ENCODE data around the gene ADIG. TPM values are rescaled to one million over a fixed set of nuclear protein-coding genes. Genes with fewer than 3 reads are reported as not detected.

ADIG gene
- total and polyA plus RNA-seq, 2 of the 13 experiments (the other 11 are each of a cell fraction or from before 2014, with no cell fraction given), result 0.15 TPM; not detected in 1

- H3K9me3 ChIP-seq (ENCODE audit: low read length), result no peaks in the 10 kb centered on the region
- peaks cover 6% of the 10 kb centered on the region; the same call in 1 of the 2 replicates for H3K4me1 ChIP-seq (ENCODE audit: insufficient read depth, low read length)
- H3K36me3 ChIP-seq (replicated peaks in 1 of 2; ENCODE audit: control insufficient read depth in 1 of 2, insufficient read depth in 2 of 2, low read length in 2 of 2), result peaks cover 37 to 79% of the 10 kb centered on the region in 2 experiments
- no peaks in the 10 kb centered on the region for H3K27me3 ChIP-seq (ENCODE audit: control insufficient read depth in 1 of 2, insufficient read depth in 2 of 2, low read length in 2 of 2)
- H3K4me2 ChIP-seq (ENCODE audit: low read depth, low read length), result no peak overlapping the region
- POLR2A ChIA-PET, result no interaction called here
- ATAC-seq (no peak), DNase-seq (ENCODE audit: low spot score) (no peak), FAIRE-seq (no peak)
- H2AFZ ChIP-seq (ENCODE audit: low read length), result no peak overlapping the region
- 96% methylated on average over 3 of the region's 3 CpGs for WGBS (ENCODE audit: low lambda C conversion rate)
- in situ Hi-C loops (cut with HindIII; ENCODE audit: extremely low pct_ligation_motif_present, low pct_unique_long_range_greater_than_20kb) (loop anchor here (10.0 kb wide), 1 partner anchor 63 kb away; no protein-coding TSS in a partner anchor), intact Hi-C loops (cut with micrococcal nuclease; ENCODE audit: unreplicated experiment) (no loop called here)
- H3K4me3 ChIP-seq (replicated peaks in 1 of 3; ENCODE audit: insufficient read depth in 1 of 3, low read depth in 2 of 3, low read length in 3 of 3), result no peak overlapping the region
- no peak overlapping the region for H3K27ac ChIP-seq (ENCODE audit: extremely low read length, insufficient read depth, low read length)
- CTCF ChIA-PET (ENCODE audit: low intra/inter-chr PET ratio, low total read pairs), result no interaction called here
- H3K9ac ChIP-seq (ENCODE audit: insufficient read depth, low read depth, low read length), result no peak overlapping the region
- H4K20me1 ChIP-seq (ENCODE audit: insufficient read depth, low read length), result no peaks in the 10 kb centered on the region
- TF ChIP-seq ZMYM3 (CRISPR knock-in tag; IDR thresholded peaks at IDR 0.05), result no peak
- TF ChIP-seq ZSCAN12 (CRISPR knock-in tag; IDR thresholded peaks at IDR 0.05), result no peak
- TF ChIP-seq EED (CRISPR knock-in tag; IDR thresholded peaks at IDR 0.05), result no peak
- no peak for TF ChIP-seq FOXC1 (CRISPR knock-in tag; IDR thresholded peaks at IDR 0.05; ENCODE audit: borderline replicate concordance)
- no peak for TF ChIP-seq ZNF441 (CRISPR knock-in tag; IDR thresholded peaks at IDR 0.05; ENCODE audit: borderline replicate concordance)
- no peak for TF ChIP-seq SALL2 (CRISPR knock-in tag; IDR thresholded peaks at IDR 0.05)
- TF ChIP-seq ZNF326 (CRISPR knock-in tag; IDR thresholded peaks at IDR 0.05; ENCODE audit: borderline replicate concordance), result no peak
- TF ChIP-seq ZFP36L1 (CRISPR knock-in tag; IDR thresholded peaks at IDR 0.05), result no peak
- TF ChIP-seq GLMP (CRISPR knock-in tag; IDR thresholded peaks at IDR 0.05; ENCODE audit: borderline replicate concordance), result no peak
- no peak for TF ChIP-seq MYC (CRISPR knock-in tag; IDR thresholded peaks at IDR 0.05; ENCODE audit: borderline replicate concordance)
- TF ChIP-seq SP5 (CRISPR knock-in tag; IDR thresholded peaks at IDR 0.05; ENCODE audit: borderline replicate concordance, low read depth), result no peak
- TF ChIP-seq ZNF484 (CRISPR knock-in tag; IDR thresholded peaks at IDR 0.05; ENCODE audit: borderline replicate concordance, low read depth), result no peak
- TF ChIP-seq, protein P1, sequence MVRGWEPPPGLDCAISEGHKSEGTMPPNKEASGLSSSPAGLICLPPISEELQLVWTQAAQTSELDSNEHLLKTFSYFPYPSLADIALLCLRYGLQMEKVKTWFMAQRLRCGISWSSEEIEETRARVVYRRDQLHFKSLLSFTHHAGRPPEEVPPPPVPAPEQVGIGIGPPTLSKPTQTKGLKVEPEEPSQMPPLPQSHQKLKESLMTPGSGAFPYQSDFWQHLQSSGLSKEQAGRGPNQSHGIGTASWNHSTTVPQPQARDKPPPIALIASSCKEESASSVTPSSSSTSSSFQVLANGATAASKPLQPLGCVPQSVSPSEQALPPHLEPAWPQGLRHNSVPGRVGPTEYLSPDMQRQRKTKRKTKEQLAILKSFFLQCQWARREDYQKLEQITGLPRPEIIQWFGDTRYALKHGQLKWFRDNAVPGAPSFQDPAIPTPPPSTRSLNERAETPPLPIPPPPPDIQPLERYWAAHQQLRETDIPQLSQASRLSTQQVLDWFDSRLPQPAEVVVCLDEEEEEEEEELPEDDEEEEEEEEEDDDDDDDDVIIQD (CRISPR knock-in tag; IDR thresholded peaks at IDR 0.05; ENCODE audit: low read depth), result no peak
- no peak for TF ChIP-seq FOSL2 (CRISPR knock-in tag; IDR thresholded peaks at IDR 0.05)
- no peak for TF ChIP-seq SNAI1 (CRISPR knock-in tag; IDR thresholded peaks at IDR 0.05; ENCODE audit: borderline replicate concordance)
- TF ChIP-seq HIVEP1 (CRISPR knock-in tag; IDR thresholded peaks at IDR 0.05), result no peak
- TF ChIP-seq FOSL1 (CRISPR knock-in tag; IDR thresholded peaks at IDR 0.05; ENCODE audit: borderline replicate concordance), result no peak
- H3K79me2 ChIP-seq (ENCODE audit: insufficient read depth, low read length), result no peaks in the 10 kb centered on the region
- BruUV-seq (replicated peaks), result no TSS peak
Observed at GRCh38 chr20:38547288-38548085, 33.5 kb upstream of the ADIG start.

Measured in HepG2 (cell line).